ENCODE measurements around the gene CDH22. TPM values are rescaled to one million over a fixed set of nuclear protein-coding genes. Genes with fewer than 3 reads are reported as not detected.

The CDH22 gene
- total RNA-seq, 1 donor from 2014 or later: 1.7 TPM

GRCh38 chr20:46176739-46177378 lies 131.4 kb downstream of the CDH22 start:
- H3K27me3 ChIP-seq: no peaks in the 10 kb centered on the region
- H3K4me3 ChIP-seq: no peak overlapping the region
- H3K36me3 ChIP-seq: no peaks in the 10 kb centered on the region
- no peak overlapping the region for H3K27ac ChIP-seq
- TF ChIP-seq CTCF (IDR thresholded peaks at IDR 0.05) (no peak), POLR2A (IDR thresholded peaks at IDR 0.05) (no peak), POLR2AphosphoS5 (IDR thresholded peaks at IDR 0.05; ENCODE audit: insufficient read depth in 1 of 2, low read depth in 1 of 2) (no peak)
- intact Hi-C loops (cut with DNase I): loop anchor here (10.0 kb wide), 1 partner anchor 152 kb away; the partner anchor contains the start of gene SLC12A5
- DNase-seq (ENCODE audit: extremely low spot score in 2 of 2): no peak
- no peaks in the 10 kb centered on the region for H3K4me1 ChIP-seq
- no peaks in the 10 kb centered on the region for H3K9me3 ChIP-seq

GRCh38 chr20:46175127-46175494 lies 133.2 kb downstream of the CDH22 start:
- intact Hi-C loops (cut with DNase I): loop anchor here (10.0 kb wide), 1 partner anchor 150 kb away; the partner anchor contains the start of gene SLC12A5
- no peak overlapping the region for H3K4me3 ChIP-seq
- TF ChIP-seq POLR2AphosphoS5 (IDR thresholded peaks at IDR 0.05; ENCODE audit: insufficient read depth in 1 of 2, low read depth in 1 of 2): no peak
- no peak for TF ChIP-seq CTCF (IDR thresholded peaks at IDR 0.05)
- no peak for TF ChIP-seq POLR2A (IDR thresholded peaks at IDR 0.05)

GRCh38 chr20:46174469-46175126 lies 133.7 kb downstream of the CDH22 start:
- no peaks in the 10 kb centered on the region for H3K9me3 ChIP-seq
- no peaks in the 10 kb centered on the region for H3K27me3 ChIP-seq
- TF ChIP-seq CTCF (IDR thresholded peaks at IDR 0.05) (peak; percentile 14 to 49 (median 28)), POLR2AphosphoS5 (IDR thresholded peaks at IDR 0.05; ENCODE audit: insufficient read depth in 1 of 2, low read depth in 1 of 2) (no peak)
- no peaks in the 10 kb centered on the region for H3K36me3 ChIP-seq
- peak overlapping the region in 1 of 2 donors; percentile 22 for H3K4me3 ChIP-seq
- DNase-seq (ENCODE audit: extremely low spot score in 2 of 2): no peak
- no peaks in the 10 kb centered on the region for H3K4me1 ChIP-seq
- H3K27ac ChIP-seq: no peak overlapping the region
- intact Hi-C loops (cut with DNase I): loop anchor here (10.0 kb wide), 1 partner anchor 150 kb away; the partner anchor contains the start of gene SLC12A5

More at GRCh38 chr20:46175127-46175494, 133.2 kb downstream of the CDH22 start:
- no peaks in the 10 kb centered on the region for H3K27me3 ChIP-seq
- DNase-seq (ENCODE audit: extremely low spot score in 2 of 2): no peak
- no peaks in the 10 kb centered on the region for H3K36me3 ChIP-seq
- no peaks in the 10 kb centered on the region for H3K9me3 ChIP-seq
- H3K27ac ChIP-seq: no peak overlapping the region
- no peaks in the 10 kb centered on the region for H3K4me1 ChIP-seq

GRCh38 chr20:46173652-46174468 lies 134.4 kb downstream of the CDH22 start:
- no peaks in the 10 kb centered on the region for H3K36me3 ChIP-seq
- intact Hi-C loops (cut with DNase I): loop anchor here (10.0 kb wide), 1 partner anchor 149 kb away; the partner anchor contains the start of gene SLC12A5
- H3K27me3 ChIP-seq: no peaks in the 10 kb centered on the region
- peak overlapping the region in 1 of 2 donors; percentile 22 for H3K4me3 ChIP-seq
- H3K27ac ChIP-seq: no peak overlapping the region
- no peak for DNase-seq (ENCODE audit: extremely low spot score in 2 of 2)
- TF ChIP-seq POLR2A (IDR thresholded peaks at IDR 0.05) (no peak), CTCF (IDR thresholded peaks at IDR 0.05) (no peak), POLR2AphosphoS5 (IDR thresholded peaks at IDR 0.05; ENCODE audit: insufficient read depth in 1 of 2, low read depth in 1 of 2) (no peak)
- H3K4me1 ChIP-seq: no peaks in the 10 kb centered on the region
- H3K9me3 ChIP-seq: no peaks in the 10 kb centered on the region
